Stomach (tissue), 19 donors: ENCODE data around the gene SF3A1. TPM values are rescaled to one million over a fixed set of nuclear protein-coding genes. Genes with fewer than 3 reads are reported as not detected.

ENCODE experiments used
- DNase-seq, 2 donors: peaks; one replicate each; pipeline versions ENCODE4 v3.0.0 to v3.0.0-alpha.2; 2013 to 2019
- H3K27ac ChIP-seq, 5 donors: fragments of 200-600 bp in 4 of 5; sonication (generic) in 4 of 5; one replicate each; pipeline ENCODE4 v1.5.1; 2013 to 2019; ENCODE audit warnings: mild to moderate bottlenecking in 1 of 5, moderate library complexity in 1 of 5
- H3K27me3 ChIP-seq, 3 donors: fragments of 200-600 bp; sonication (generic); one replicate each; pipeline ENCODE4 v1.5.1; 2017 to 2019; ENCODE audit warnings: mixed run types in 1 of 3
- H3K36me3 ChIP-seq, 4 donors: fragments of 200-600 bp; sonication (generic); 1 replicate in 3 of 4; 2 replicates in 1 of 4; pipeline ENCODE4 v1.5.1; 2016 to 2019
- H3K4me1 ChIP-seq, 4 donors: fragments of 200-600 bp; sonication (generic); one replicate each; pipeline ENCODE4 v1.5.1; 2016 to 2019
- H3K4me3 ChIP-seq, 4 donors: fragments of 200-600 bp; sonication (generic) in 3 of 4; one replicate each; pipeline ENCODE4 v1.5.1; 2016 to 2019; ENCODE audit warnings: mild to moderate bottlenecking in 1 of 4
- H3K9me3 ChIP-seq, 4 donors: fragments of 200-600 bp; sonication (generic); one replicate each; pipeline ENCODE4 v1.5.1; 2016 to 2019
- EP300 ChIP-seq: sonication (generic); formaldehyde crosslinking; IDR thresholded peaks from one replicate; pipeline ENCODE4 v1.6.1; 2017; ENCODE audit warnings: antibody characterized with exemption
- POLR2A ChIP-seq, 4 donors: fragments of 450-650 bp; IDR thresholded peaks; one replicate each; pipeline ENCODE4 v1.6.1; 2016; ENCODE audit warnings: antibody characterized with exemption in 4 of 4, control low read depth in 2 of 4, mild to moderate bottlenecking in 1 of 4, moderate library complexity in 1 of 4
- POLR2AphosphoS5 ChIP-seq, 3 donors: sonication (generic); formaldehyde crosslinking; IDR thresholded peaks; one replicate each; pipeline ENCODE4 v1.6.1; 2016; ENCODE audit warnings: antibody characterized with exemption in 3 of 3
- whole genome bisulfite sequencing, 5 donors: extraction: QIAGEN DNeasy Blood & Tissue Kit in 3 of 5; methylation state at CpG; one replicate each; pipeline versions ENCODE4 v1.1.5 to v1.1.7; 2013 to 2018; 5-methylcytosine and 5-hydroxymethylcytosine counted together
- intact Hi-C: fragments of 100-400 bp; cut with DNase I; formaldehyde crosslinking; loops from one replicate; pipeline ENCODE4 v1.15.1; 2023; ENCODE audit warnings: low total_unique reads
- long read RNA-seq, 10 donors: transcript quantifications; one replicate each; lab custom pipeline, GENCODE V29; 2026
- polyA plus RNA-seq, 3 donors: library from polyadenylated mRNA; stranded (reverse); fragments of 200-250 nt; gene quantifications; one replicate each; pipeline ENCODE4 v1.2.3, GENCODE V29; 2013
- total RNA-seq, 5 donors: library from RNA; depleted of rRNA; stranded (reverse); fragments of >200 nt; gene quantifications; one replicate each; pipeline versions ENCODE4 v1.1.0 to v1.2.3, GENCODE V29; 2014 to 2016
- TF ChIP-seq, protein P1 (sequence below), 7 experiments: fragments of 450-650 bp in 4 of 7; fragments of 200-600 bp in 3 of 7; sonication (generic) in 3 of 7; IDR thresholded peaks; one replicate each; pipeline ENCODE4 v1.5.1; 2016 to 2019; ENCODE audit warnings: antibody characterized with exemption in 7 of 7, control low read depth in 2 of 7, mild to moderate bottlenecking in 1 of 7
- donor health status: healthy with polysubstance abuse.
- donor health status: Bipolar disorder and iron deficiency.
- donor health status: healthy.

The SF3A1 gene, protein sequence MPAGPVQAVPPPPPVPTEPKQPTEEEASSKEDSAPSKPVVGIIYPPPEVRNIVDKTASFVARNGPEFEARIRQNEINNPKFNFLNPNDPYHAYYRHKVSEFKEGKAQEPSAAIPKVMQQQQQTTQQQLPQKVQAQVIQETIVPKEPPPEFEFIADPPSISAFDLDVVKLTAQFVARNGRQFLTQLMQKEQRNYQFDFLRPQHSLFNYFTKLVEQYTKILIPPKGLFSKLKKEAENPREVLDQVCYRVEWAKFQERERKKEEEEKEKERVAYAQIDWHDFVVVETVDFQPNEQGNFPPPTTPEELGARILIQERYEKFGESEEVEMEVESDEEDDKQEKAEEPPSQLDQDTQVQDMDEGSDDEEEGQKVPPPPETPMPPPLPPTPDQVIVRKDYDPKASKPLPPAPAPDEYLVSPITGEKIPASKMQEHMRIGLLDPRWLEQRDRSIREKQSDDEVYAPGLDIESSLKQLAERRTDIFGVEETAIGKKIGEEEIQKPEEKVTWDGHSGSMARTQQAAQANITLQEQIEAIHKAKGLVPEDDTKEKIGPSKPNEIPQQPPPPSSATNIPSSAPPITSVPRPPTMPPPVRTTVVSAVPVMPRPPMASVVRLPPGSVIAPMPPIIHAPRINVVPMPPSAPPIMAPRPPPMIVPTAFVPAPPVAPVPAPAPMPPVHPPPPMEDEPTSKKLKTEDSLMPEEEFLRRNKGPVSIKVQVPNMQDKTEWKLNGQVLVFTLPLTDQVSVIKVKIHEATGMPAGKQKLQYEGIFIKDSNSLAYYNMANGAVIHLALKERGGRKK
- total RNA-seq (100 to 1,000 TPM in 1 of 5 donors, 10 to 100 TPM in 4; 30.3 to 316 (median 38.8) TPM), polyA plus RNA-seq (10 to 100 TPM; 13.6 to 15.6 (median 15.0) TPM)
- long read RNA-seq, donor 1, full-length matches to known transcripts, result 9 of 21 reads
- long read RNA-seq, donor 1, partial matches to known transcripts, result 12 of 21 reads
- long read RNA-seq, donor 1, other reads (novel, unspliced or antisense), result 0 of 21 reads
- long read RNA-seq, donor 2, full-length matches to known transcripts, result 7 of 15 reads
- long read RNA-seq, donor 2, partial matches to known transcripts, result 8 of 15 reads
- long read RNA-seq, donor 2, other reads (novel, unspliced or antisense), result 0 of 15 reads
- long read RNA-seq, donor 3, full-length matches to known transcripts, result 3 of 3 reads
- long read RNA-seq, donor 3, partial matches to known transcripts, result 0 of 3 reads
- long read RNA-seq, donor 3, other reads (novel, unspliced or antisense), result 0 of 3 reads
- long read RNA-seq, donor 4, partial matches to known transcripts, result 0 of 1 reads
- long read RNA-seq, donor 4, other reads (novel, unspliced or antisense), result 0 of 1 reads
- long read RNA-seq, donor 5, full-length matches to known transcripts, result 13 of 38 reads
- long read RNA-seq, donor 5, partial matches to known transcripts, result 25 of 38 reads
- long read RNA-seq, donor 5, other reads (novel, unspliced or antisense), result 0 of 38 reads
- long read RNA-seq, donor 6, full-length matches to known transcripts, result 19 of 113 reads
- long read RNA-seq, donor 6, partial matches to known transcripts, result 94 of 113 reads
- long read RNA-seq, donor 6, other reads (novel, unspliced or antisense), result 0 of 113 reads
- long read RNA-seq, donor 7, transcript SF3A1-205 (3 exons, 583 nt), result major isoform, 7 of 30 reads
- long read RNA-seq, donor 7, partial matches to known transcripts, result 21 of 30 reads
- long read RNA-seq, donor 7, other reads (novel, unspliced or antisense), result 0 of 30 reads
- long read RNA-seq, donor 8, full-length matches to known transcripts, result 10 of 31 reads
- long read RNA-seq, donor 8, partial matches to known transcripts, result 21 of 31 reads
- long read RNA-seq, donor 8, other reads (novel, unspliced or antisense), result 0 of 31 reads
- long read RNA-seq, donor 9, full-length matches to known transcripts, result 19 of 41 reads
- long read RNA-seq, donor 9, partial matches to known transcripts, result 22 of 41 reads
- long read RNA-seq, donor 9, other reads (novel, unspliced or antisense), result 0 of 41 reads
- long read RNA-seq, donor 10, partial matches to known transcripts, result 0 of 1 reads
- long read RNA-seq, donor 10, other reads (novel, unspliced or antisense), result 0 of 1 reads

DNA sequence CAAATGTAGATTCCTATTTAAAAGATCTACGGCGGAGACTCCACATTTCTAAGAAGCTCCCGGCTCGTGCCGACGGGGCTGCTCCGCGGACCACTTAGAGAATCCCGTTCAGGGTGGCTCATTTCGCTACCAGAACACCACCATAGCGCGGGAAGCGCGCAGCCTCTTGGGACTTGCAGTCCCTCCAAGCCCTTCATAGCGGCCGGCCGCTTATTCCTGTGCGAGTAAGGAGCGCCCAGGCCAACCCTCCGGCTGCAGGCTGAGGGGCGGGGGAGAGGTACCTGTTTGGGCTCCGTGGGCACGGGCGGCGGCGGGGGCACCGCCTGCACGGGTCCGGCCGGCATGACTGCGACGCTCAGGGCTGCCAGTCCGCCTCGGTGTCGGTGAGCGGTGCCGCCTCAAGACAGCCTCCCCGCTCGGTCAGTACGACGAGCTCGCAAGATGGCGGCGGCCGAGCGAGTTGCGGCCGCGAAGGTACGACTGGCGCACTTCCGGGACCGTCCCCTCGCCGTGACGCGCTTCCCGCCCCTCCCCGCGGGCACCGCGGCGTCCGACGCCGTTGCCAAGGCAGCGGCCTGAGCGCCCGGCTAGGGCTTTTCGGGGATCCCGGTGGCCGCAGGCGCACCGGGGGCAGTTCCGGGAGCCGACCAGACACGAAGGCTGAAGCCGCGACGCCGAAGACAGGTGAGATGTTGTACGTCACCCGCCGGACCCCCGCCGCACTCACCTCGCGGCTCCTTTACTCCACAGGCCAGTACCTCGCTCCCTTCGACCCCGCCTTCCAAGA is at the start of gene SF3A1, which contains the start of gene CCDC157:
SF3A1 (minus strand) TSS at position 446 of the 787 bp plus-strand sequence; CDS start at position 344, 102 bp downstream.
CCDC157 (plus strand) TSS at position 559 of the 787 bp plus-strand sequence. CDS start 8,994 bp downstream, outside the sequence.
- WGBS, 5 donors, result 0% methylated on average over 38 to 91 of the region's 91 CpGs

DNA sequence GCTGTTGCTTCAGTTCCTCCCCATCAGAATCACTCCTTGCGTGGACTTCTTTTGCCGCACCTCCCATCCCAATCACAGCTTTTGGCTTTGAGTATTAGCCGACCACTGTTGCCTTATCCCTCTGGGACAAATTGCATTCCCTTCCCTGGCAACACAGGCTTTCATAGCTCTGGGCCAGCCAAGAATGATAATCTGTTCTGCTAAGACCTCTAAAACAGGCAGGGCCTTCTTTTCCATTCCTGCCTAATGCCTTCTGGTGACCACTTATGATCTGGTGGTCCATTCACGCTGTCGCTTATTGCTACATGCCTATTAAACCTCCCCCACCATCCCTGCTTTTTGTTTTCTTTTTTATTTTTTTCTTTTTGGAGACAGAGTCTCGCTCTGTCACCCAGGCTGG is 49.7 kb upstream of the SF3A1 start:
- intact Hi-C loops, result no loop called here
- Histone ChIP-seq H3K27ac (no peak overlapping the region), H3K9me3 (no peaks in the 10 kb centered on the region), H3K4me1 (peaks cover 0 to 8% (median 0%) of the 10 kb centered on the region in 4 donors), H3K36me3 (peaks cover 4 to 68% (median 58%) of the 10 kb centered on the region in 4 donors), H3K27me3 (no peaks in the 10 kb centered on the region), H3K4me3 (no peak overlapping the region)
- WGBS, 5 donors, result 79 to 95% (median 94%) methylated on average over 6 of the region's 6 CpGs
- no peak for DNase-seq
- TF ChIP-seq POLR2A (IDR thresholded peaks at IDR 0.05) (no peak), POLR2AphosphoS5 (IDR thresholded peaks at IDR 0.05) (no peak)
- TF ChIP-seq, protein P1, sequence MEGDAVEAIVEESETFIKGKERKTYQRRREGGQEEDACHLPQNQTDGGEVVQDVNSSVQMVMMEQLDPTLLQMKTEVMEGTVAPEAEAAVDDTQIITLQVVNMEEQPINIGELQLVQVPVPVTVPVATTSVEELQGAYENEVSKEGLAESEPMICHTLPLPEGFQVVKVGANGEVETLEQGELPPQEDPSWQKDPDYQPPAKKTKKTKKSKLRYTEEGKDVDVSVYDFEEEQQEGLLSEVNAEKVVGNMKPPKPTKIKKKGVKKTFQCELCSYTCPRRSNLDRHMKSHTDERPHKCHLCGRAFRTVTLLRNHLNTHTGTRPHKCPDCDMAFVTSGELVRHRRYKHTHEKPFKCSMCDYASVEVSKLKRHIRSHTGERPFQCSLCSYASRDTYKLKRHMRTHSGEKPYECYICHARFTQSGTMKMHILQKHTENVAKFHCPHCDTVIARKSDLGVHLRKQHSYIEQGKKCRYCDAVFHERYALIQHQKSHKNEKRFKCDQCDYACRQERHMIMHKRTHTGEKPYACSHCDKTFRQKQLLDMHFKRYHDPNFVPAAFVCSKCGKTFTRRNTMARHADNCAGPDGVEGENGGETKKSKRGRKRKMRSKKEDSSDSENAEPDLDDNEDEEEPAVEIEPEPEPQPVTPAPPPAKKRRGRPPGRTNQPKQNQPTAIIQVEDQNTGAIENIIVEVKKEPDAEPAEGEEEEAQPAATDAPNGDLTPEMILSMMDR (IDR thresholded peaks at IDR 0.05), result no peak

More for the DNA sequence above, at the start of gene SF3A1, which contains the start of gene CCDC157:
- TF ChIP-seq EP300 (peak; percentile 50), POLR2A (IDR thresholded peaks at IDR 0.05) (peak in 2 of 4 donors; percentile 74 to 81), POLR2AphosphoS5 (IDR thresholded peaks at IDR 0.05) (peak; percentile 74 to 98 (median 97))
- TF ChIP-seq, protein P1 (IDR thresholded peaks at IDR 0.05), result peak in 1 of 7 experiments; percentile 22
- peak within 1 kb of the TSS; percentile 98 to 100 (median 98) for H3K27ac ChIP-seq
- DNase-seq, result peak; percentile 88 to 98
- intact Hi-C loops, result no loop called here
- peaks cover 24 to 40% (median 39%) of the 10 kb centered on the region in 4 donors for H3K4me1 ChIP-seq
- peaks cover 15 to 22% (median 21%) of the 10 kb centered on the region in 4 donors for H3K36me3 ChIP-seq
- H3K9me3 ChIP-seq, result no peaks in the 10 kb centered on the region
- H3K4me3 ChIP-seq, result peak within 1 kb of the TSS; percentile 63 to 95 (median 88)
- H3K27me3 ChIP-seq, result no peaks in the 10 kb centered on the region

DNA sequence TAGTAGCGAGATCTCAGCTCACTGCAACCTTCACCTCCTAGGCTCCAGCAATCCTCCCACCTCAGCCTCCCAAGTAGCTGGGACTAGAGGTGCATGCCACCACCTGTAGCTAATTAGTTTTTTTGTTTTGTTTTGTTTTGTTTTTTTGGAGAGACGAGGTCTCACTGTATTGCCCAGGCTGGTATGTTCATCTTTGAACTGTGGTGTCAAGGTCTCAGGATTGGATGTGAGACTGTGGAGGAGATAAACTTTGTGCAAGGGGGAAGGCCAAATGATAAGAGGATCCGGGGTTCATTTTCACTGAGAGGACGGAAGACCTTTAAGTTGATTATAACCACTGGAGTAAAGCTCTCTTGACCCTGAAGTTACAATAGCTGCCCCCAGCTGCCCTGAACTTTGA is 49.0 kb upstream of the SF3A1 start:
- intact Hi-C loops, result no loop called here
- no peak for DNase-seq

More for the DNA sequence above, 49.0 kb upstream of the SF3A1 start:
- H3K27ac ChIP-seq, result no peak overlapping the region
- no peaks in the 10 kb centered on the region for H3K27me3 ChIP-seq
- H3K9me3 ChIP-seq, result no peaks in the 10 kb centered on the region
- H3K4me1 ChIP-seq, result peaks cover 0 to 8% (median 0%) of the 10 kb centered on the region in 4 donors
- no peak overlapping the region for H3K4me3 ChIP-seq
- WGBS, 5 donors, result 53 to 76% (median 66%) methylated on average over 3 to 4 of the region's 4 CpGs
- H3K36me3 ChIP-seq, result peaks cover 4 to 61% (median 52%) of the 10 kb centered on the region in 4 donors
- TF ChIP-seq, protein P1 (IDR thresholded peaks at IDR 0.05), result no peak
- TF ChIP-seq POLR2AphosphoS5 (IDR thresholded peaks at IDR 0.05) (no peak), EP300 (no peak), POLR2A (IDR thresholded peaks at IDR 0.05) (no peak)
